HG02610 (cell line): ENCODE data around the gene SLC6A18.

ENCODE experiments used
- ATAC-seq: cut with Tn5 transposase; IDR thresholded peaks from one replicate; pipeline ENCODE4 v1.9.1; 2021; ENCODE audit warnings: mild to moderate bottlenecking, moderate library complexity; ENCODE audit not compliant: unreplicated experiment

Gene SLC6A18

DNA sequence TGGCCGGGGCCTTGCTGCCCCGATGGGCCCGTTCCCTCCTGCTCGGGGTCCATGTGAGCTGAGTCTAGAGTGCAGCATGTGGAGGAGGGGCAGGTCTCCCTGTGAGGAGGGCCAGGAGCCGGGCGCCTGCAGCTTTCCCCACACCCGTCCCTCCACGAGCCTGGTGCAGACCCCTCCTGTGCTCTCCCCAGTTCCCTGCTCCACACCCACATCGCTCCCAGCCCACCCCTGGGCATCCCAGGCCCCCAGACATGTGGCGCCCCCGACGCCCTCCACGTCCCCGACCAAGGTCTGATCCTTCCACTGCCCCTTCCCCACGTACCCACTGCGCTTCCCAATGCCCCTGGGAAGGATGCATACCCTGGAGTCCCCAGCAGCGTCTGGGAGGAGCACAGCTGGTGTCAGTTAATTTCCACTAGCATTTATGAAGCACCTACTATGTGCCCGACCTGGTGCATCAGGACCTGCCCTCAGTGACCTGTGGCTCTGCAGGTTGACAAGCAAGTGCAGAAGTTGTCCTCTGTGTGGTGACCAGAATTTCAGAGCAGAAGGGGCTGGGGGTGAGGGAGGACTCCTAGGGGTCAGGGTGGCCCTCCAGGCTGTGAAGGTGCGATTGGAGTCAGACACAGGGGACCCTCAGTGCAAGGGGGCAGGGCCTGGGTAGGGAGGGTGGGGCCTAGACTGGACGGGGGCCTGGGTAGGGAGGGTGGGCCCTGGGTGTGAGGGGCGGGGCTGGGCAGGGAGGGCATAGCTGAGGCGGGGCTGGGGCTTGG, 10.8 kb upstream of the SLC6A18 start:
- ATAC-seq: no peak

DNA sequence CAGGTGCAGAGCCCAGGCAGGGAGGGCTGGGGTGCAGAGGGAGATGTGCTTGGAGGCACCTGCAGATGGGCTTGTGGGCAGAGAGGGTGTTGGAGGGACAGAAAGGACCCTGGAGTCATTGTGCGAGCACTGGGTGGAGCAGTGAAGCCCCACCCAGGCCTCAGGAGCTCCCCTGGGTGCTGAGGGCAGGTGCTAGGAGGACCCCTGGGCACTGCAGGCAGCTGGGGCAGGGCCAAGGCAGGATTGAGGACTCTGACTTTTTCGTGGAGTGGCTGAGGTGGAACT, 10.3 kb upstream of the SLC6A18 start:
- ATAC-seq: no peak

DNA sequence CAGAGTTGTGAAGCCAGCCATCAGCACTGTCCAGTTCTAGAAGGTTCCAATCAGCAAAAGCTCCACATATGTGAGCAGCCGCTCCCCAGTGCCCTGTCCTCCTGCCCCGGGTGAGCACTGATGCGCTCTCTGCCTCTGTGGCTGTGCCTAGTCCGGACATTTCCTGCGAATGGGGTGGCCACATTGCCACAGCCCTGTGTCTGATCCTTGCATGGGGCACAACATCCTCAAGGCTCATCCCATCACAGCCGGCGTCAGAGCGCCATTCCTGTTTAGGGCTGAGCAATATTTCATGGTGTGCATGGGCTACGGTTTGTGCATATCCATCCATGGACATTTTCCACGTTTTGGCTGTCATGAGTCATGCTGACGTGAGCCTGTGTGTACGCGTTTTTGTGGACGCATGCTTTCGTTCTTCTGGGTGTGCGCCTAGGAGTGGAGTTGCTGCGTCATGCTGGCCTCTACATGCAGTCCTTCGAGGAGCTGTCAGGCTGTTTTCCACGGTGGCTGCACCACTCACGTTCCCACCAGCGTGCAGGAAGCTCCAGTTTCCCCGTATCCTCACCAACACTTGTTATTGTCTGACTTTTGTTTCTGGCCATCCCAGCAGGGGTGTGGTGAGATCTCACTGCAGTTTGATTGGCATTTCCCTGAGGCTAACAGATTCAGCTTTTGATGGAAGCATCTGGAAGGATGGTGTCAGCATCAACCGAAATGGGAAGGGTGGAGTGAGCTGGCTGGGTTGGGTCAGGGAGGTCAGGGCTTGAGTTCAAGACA, 9.7 kb upstream of the SLC6A18 start:
- no peak for ATAC-seq

DNA sequence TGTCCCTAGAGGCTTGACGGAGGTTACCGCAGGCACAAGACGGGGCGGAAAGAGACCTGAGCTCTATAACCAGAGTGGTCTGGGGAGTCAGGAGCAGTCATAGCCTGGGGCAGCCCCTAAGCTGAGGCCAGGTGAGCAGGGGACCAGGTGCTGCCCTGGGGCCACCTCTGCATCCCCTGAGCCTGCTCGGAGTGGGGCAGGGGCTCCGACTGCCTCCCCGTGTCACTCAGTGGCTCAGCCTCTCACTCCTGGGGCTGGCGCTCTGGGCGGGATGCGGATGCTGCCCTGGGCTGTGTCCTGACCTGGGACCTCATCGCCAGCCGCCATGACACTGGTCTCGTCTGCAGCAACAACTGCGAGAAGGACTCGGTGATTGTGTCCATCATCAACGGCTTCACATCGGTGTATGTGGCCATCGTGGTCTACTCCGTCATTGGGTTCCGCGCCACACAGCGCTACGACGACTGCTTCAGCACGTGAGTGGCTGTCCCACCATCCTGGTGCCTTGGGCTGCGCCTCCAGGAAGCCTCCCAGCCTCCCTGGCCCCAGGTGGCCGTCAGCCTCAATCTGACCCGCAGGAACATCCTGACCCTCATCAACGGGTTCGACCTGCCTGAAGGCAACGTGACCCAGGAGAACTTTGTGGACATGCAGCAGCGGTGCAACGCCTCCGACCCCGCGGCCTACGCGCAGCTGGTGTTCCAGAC, 8.8 kb upstream of the SLC6A18 start:
- no peak for ATAC-seq

DNA sequence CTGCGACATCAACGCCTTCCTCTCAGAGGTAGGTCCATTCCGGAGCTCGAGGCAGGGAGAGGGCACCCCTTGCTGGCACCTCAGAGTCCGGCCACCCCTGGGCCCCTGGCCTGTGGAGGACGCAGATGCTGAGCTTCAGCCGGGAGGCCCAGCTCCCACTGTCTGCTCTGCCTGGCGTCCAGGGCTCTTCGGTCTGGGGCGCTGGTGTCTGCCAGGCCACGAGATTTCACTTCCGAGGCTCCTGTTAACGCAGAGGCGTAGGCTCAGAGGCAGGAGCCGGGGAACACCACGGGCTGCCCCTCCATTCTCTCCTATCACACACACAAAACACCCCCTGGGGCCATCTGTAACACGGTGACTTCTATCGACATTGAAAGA, 8.3 kb upstream of the SLC6A18 start:
- ATAC-seq: no peak

DNA sequence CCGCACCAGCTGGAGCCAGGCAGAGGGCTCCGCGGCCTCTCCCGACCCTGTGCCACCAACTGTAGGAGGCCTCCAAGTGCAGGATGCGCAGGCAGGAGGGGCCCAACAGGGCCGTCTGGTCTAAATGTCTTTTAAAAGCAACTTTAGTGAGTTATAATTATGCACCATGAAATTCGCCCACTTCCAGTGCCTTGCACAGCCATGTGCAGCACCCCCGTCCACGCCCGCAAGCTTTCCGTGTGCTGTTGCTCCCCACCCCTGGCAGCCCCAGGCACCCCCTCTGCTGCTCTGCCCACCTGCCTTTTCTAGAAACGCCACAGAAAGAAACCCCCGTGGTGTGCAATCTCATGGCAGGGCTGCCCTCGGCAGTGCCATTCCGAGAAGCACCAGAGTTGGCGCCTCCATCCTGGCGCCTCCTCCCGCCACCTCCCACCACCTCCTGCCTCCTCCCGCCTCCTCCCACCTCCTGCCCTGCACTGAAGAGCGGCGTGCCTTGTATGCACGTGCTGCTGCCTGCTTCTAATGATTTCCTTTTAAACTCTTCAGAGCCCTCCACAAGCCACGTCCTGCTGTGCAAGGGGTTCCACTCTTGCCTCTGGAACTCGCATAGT, 7.5 kb upstream of the SLC6A18 start:
- ATAC-seq: no peak

DNA sequence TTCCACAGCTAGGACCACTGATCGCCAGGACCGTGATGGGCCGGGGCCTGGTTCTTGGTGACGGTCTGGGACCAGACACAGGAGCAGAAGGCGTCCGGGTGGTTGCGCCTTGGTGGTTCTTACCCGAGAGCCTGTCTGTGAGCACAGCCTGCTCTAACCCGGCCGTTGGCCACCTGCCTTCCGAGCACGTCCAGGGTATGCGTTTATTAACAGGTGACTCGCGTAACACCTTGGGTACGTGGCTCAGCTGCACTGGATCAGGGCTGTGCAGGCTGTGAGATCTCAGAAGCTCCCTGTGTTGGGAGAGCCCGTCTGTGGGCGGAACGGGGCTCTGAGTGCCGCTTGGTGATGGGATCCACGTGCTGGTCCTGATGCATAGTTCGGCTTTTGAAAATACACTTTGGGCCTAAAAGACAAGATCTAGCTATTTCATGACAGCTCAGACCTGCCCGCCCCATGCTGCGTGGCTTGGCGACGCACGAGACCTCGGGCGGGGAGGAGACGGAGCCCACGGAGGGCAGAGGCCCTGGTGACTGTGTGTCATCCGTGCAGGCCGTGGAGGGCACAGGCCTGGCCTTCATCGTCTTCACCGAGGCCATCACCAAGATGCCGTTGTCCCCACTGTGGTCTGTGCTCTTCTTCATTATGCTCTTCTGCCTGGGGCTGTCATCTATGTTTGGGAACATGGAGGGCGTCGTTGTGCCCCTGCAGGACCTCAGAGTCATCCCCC, 6.7 kb upstream of the SLC6A18 start:
- ATAC-seq: no peak

DNA sequence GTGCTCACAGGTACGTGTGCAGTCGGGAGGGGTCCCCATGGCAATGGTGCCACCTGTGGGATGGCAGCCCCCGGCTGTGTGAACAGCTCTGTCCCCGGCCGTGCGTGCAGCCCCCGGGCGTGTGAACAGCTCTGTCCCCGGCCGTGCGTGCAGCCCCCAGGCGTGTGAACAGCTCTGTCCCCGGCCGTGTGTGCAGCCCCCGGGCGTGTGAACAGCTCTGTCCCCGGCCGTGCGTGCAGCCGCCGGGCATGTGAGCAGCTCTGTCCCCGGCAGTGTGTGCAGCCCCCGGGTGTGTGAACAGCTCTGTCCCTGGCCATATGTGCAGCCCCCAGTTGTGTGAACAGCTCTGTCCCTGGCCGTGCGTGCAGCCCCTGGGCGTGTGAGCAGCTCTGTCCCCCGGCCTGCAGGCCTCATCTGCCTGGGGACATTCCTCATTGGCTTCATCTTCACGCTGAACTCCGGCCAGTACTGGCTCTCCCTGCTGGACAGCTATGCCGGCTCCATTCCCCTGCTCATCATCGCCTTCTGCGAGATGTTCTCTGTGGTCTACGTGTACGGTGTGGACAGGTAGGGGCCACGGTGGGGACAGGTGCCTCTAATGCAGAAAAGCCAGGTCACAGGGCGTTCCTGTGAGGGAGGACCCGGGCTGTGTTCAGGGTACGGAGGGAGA, 5.9 kb upstream of the SLC6A18 start:
- ATAC-seq: no peak

DNA sequence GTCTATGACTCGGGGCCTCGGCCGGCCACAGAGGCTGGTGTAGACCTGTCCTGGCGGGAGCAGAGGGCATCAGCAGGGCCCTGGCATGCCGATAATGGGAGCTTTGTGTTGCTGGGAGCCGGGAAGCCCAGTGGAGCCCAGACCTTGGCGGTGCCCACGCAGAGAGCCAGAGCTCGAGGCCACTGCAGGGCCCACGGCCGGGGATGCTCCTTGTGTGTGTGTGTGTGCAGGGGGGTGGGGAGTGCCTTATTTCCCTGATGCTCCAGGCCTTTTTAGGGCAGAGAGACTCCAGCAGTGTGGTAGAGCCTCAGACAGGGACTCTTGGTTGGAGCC, 5.4 kb upstream of the SLC6A18 start:
- no peak for ATAC-seq

DNA sequence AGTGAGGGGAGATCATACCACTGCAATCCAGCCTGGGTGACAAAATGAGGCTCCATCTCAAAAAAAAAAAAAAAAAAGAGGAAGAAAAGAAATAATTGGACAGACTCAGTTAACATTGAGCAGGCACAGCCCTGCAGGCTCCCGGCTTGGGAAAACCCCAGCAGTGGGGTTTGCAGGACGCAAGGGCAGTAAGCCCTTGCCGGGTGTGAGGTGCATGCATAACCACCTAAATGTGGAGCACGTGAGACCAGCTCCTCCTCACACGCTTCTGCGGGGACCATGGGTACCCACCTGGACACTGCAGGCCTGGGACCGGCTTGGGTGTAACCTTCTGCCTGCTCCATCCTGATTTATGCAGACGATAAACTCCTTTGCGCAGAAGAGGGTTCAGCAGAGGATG, 4.8 kb upstream of the SLC6A18 start:
- no peak for ATAC-seq

DNA sequence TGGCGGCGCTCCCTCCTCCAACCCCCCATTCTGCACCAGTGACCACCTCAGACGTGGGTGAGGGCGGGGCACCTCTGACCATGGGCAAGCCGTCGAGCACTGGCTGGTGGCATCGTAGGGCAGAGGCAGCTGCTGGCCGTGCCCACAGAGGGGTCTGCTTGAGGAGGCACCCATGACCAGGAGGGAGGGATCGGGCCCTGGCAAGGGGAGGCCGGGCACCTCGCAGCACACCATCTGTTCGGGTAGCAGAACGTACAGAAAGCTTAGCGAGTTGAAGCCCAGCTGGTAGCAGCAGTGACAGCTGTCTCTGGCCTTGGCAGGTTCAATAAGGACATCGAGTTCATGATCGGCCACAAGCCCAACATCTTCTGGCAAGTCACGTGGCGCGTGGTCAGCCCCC, 4.3 kb upstream of the SLC6A18 start:
- ATAC-seq: no peak

DNA sequence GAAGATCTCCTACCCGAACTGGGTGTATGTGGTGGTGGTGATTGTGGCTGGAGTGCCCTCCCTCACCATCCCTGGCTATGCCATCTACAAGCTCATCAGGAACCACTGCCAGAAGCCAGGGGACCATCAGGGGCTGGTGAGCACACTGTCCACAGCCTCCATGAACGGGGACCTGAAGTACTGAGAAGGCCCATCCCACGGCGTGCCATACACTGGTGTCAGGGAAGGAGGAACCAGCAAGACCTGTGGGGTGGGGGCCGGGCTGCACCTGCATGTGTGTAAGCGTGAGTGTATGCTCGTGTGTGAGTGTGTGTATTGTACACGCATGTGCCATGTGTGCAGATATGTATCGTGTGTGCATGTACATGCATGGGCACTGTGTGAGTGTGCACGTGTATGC, 3.5 kb upstream of the SLC6A18 start:
- no peak for ATAC-seq

DNA sequence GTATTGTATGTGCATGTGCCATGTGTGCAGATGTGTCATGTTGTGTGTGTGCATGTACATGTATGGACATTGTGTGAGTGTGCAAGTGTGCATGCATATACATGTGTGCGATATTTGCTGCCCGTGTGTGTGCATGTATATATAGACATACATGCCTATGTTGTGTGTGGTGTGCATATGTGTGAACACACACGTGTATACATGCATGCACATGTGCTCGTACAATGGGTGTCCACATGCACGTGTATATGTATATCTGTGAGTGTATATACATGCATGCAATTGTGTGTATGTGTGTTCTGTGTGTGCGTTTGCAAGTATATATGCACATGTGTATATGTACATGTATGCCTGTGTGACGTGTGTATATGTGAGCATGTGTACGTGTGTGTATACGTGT, 3.0 kb upstream of the SLC6A18 start:
- no peak for ATAC-seq

DNA sequence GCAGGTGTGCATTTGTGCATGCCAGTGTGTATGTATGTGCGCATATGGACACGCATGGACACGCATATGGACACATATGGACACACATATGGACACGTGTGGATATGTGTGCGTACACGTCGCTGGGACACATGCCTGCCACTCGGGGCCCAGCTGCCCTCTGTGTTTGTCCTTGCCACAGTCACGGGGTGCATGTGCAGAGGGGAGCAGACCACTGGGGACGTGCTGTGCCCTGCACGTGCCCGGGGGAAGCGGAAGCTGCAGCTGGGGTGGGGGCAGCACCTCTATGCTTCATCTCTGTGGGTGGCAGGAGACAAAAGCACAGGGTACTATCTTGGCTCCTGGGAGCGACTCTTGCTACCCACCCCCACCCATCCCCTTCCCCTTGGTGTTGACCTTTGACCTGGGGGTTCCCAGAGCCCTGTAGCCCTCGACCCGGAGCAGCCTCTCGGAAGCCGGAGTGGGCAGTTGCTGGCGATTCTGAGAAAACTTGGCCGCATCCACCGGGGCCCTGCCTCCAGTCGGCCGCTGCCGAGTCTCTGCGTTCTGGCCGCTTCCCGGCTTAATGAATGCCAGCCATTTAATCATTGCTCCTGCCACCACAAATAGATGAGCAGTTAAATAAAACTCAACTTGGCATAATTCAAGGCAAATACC, 2.4 kb upstream of the SLC6A18 start:
- no peak for ATAC-seq

DNA sequence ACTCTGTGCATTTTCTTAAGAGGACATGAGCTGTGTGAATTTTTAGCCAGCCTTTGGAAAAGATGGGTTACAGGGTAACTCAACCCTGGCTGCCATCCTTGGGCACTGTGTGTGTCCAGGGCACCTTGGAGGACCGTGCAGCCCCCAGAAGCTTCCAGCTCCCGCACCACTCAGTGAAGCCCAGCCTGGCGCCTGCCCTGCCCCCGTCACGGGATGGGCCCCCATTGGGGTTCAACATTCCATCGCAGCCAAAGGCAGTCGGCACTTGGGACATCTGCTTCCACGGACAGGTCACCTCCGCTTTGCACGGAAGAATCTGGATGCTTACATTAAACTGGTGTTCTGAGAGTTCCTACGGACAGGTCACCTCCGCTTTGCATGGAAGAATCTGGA, 1.9 kb upstream of the SLC6A18 start:
- ATAC-seq: no peak

DNA sequence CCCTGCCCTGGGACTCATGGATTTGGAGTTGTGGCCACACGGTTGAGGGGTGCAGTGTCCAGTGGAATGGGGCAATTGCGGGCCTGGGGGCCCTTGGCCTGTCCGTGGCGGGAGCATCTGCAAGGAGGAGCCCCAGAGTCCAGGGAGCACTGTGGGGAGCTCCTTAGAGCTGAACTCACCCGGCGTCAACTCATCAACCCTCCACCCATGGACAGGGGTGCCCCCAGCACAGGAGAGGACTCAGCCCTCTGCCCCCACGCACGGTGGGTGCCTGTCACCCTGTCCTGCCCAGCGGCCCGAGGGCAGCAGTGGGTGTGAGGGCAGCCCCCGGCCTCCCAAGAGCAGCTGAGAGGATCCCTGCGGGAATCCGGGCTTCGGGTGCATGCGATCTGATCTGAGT, 550 bp upstream of the SLC6A18 start:
- ATAC-seq: no peak

DNA sequence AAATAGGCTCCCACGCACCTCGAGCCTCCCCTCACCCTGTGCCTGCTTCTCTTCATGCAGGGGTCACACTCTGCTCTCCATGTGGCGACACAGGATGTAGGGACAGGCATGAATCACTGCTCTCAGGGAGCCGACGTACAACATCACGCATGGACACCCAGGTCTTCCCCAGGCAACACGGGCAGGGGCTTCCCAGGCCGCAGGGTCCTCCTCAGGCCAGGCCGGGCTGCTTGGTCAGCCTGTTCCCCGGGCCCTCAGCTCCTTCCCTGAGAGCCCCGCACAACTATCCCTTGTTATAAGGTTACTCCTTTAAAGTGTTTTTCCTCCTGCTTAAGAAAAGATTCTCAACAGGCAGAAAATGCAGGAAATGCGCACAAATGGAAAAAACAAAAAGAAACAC, 1.1 kb downstream of the SLC6A18 start:
- no peak for ATAC-seq

DNA sequence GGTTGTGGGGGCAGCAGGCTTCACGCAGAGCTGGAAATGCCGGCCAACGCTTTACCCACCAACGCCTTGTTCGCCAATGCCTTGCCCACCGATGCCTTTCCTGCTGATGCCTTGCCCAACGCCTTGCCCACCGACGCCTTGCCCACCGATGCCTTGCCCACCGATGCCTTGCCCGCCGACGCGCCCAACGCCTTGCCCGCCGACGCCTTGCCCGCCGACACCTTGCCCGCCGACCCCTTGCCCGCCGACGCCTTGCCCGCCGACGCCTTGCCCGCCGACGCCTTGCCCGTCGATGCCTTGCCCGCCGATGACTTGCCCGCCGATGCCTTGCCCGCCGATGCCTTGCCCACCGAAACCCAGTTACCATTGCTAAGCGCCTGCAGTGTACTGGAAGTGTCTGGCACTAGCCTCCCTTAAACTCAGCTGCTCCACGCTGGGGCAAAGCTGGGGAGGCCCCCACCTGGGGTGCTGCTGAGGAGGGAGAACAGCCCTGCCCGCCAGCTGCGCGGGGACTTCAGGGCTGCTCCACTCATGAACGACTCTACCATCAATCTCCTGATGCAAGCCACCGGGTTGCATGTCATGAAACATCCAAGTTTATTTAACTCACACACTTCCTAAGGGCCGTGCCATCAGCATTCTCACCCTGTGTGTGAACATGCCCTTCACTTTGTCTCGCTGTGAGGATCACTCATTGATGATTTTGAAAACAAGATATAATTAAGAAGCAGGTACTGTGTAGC, 1.8 kb downstream of the SLC6A18 start:
- ATAC-seq: no peak

DNA sequence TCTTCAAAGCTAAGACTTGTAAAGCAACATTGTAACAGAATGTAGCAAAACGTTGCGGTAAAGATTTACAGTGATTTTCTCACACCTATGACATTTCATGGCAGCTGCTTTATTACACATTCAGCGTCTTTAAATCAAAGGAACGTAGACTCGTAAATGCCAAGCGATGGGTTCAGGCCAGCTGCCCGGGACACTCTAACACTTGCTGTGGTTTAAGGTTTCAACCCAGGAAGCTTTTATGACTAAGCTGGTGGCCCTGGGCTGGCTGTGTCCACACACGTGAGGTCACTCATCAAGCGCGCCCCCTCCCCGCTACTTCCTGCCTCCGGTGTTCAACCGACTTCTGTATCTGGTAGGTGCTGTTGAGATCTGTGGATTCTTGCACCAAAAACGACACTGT, 2.5 kb downstream of the SLC6A18 start:
- no peak for ATAC-seq

DNA sequence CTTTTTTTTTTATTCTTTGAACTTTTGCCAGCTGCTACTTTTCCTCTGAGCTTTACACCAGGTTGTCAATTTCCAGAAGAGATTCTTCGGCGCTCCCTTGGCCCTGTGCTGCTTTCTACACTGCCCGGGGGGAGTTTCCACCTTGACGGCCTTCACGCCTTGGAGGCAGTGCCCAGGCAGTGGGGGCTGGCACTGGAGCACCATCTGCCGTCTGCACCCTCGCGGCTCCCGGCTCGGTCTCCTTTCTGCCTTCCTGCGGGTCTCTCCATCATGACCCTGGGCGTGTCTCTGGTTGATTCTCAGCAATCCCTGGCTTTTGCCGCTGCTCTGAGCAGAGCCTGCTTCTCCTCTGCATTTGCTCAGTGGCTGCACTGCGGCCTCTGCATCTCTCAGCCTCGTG, 2.9 kb downstream of the SLC6A18 start:
- ATAC-seq: no peak
